CD4-positive, alpha-beta T cell treated with Interleukin-2 at 100 ng/mL for 4 hours (primary cell): ENCODE data around the gene METTL1.
"Not testable (repeated sequence)": the region's sequence is repeated elsewhere in the genome, so short reads cannot be mapped to it uniquely, and the experiment has no call there.

Experiments
- DNase-seq: peaks from one replicate; pipeline ENCODE4 v3.0.0-alpha.2; 2020; ENCODE audit warnings: low spot score

METTL1 gene

GRCh38 chr12:57722716-57723629 lies 48.9 kb downstream of the METTL1 start:
- no peak for DNase-seq

DNA sequence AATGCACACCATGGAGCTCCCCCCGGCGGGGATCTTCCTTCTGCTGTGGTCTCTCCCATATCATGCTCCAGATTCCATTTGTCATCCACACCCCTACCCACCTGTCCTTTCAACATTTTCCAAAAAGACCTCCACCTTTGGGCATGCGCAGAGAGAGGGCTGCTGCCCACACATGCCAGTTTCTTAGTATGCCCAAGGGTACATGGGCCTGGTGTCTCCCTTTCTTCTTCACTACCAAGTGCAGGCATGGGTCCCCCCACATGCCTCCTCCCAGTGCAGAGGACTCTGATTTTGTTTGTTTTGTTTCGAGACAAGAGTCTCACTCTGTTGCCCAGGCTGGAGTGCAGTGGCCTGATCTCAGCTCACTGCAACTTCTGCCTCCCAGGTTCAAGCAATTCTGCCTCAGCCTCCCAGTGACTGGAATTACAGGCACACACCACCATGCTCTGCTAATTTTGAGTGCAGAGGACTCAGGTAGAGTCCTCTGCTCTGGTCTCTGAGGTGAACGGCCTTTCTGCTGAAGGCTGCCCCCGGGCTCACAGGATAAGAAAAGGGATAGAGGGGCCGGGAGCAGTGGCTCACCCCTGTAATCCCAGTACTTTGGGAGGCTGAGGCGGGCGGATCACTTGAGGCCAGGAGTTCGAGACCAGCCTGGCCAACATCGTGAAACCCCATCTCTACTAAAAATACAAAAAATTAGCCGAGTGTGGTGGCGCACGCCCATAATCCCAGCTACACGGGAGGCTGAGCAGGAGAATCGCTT lies 49.9 kb downstream of the METTL1 start:
- DNase-seq = not testable (repeated sequence)

DNA sequence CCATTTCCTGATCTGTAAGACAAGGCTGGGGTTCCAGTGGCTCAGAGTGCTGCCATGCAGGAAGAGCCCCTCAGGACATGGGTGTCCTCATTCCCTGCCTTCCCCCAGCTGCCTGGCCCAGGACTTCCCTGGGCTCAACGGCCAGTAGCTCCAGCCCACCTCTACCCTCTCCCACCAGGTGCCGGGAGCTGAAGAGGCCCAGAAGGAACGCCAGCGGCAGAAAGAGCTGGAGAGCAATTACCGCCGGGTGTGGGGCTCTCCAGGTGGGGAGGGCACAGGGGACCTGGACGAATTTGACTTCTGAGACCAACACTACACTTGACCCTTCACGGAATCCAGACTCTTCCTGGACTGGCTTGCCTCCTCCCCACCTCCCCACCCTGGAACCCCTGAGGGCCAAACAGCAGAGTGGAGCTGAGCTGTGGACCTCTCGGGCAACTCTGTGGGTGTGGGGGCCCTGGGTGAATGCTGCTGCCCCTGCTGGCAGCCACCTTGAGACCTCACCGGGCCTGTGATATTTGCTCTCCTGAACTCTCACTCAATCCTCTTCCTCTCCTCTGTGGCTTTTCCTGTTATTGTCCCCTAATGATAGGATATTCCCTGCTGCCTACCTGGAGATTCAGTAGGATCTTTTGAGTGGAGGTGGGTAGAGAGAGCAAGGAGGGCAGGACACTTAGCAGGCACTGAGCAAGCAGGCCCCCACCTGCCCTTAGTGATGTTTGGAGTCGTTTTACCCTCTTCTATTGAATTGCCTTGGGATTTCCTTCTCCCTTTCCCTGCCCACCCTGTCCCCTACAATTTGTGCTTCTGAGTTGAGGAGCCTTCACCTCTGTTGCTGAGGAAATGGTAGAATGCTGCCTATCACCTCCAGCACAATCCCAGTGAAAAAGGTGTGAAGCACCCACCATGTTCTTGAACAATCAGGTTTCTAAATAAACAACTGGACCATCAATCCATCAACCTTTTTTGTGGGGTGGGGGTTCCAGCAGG lies 51.0 kb downstream of the METTL1 start:
- no peak for DNase-seq

- DNase-seq = no peak
Measured at GRCh38 chr12:57719777-57720605, 51.9 kb downstream of the METTL1 start.

- DNase-seq = no peak
Measured at GRCh38 chr12:57718641-57719528, 53.0 kb downstream of the METTL1 start.
